Putamen (tissue), 1 donor: Measurements from ENCODE around the gene PANX2.

Experiments
- DNase-seq: peaks from one replicate; pipeline ENCODE4 v3.0.0-alpha.2; 2016; ENCODE audit warnings: low spot score

Gene PANX2

GRCh38 chr22:50229370-50229769 is 58.8 kb downstream of the PANX2 start:
- no peak for DNase-seq
